Keratinocyte (primary cell): ENCODE measurements around the gene THSD7B. TPM values are rescaled to one million over a fixed set of nuclear protein-coding genes. Genes with fewer than 3 reads are reported as not detected.

Experiments
- DNase-seq: peaks from one replicate; pipeline ENCODE4 v3.0.0-alpha.2; 2011; ENCODE audit warnings: low read depth, missing footprints, low spot score
- FAIRE-seq: peaks from 2 replicates; lab custom pipeline; 2011; peaks lifted over from hg19 to GRCh38; lab: Jason Lieb, UNC
- H2AFZ ChIP-seq: 2 replicates; pipeline ENCODE4 v1.6.0; 2012; ENCODE audit warnings: low read length, control low read depth, inconsistent platforms; ENCODE audit not compliant: control insufficient read depth
- H3K27ac ChIP-seq: 2 replicates; pipeline ENCODE4 v1.5.1; 2011; ENCODE audit warnings: low read length; ENCODE audit not compliant: control insufficient read depth, insufficient read depth
- H3K27me3 ChIP-seq: 3 replicates; pipeline ENCODE4 v1.6.0; 2011; ENCODE audit warnings: low read length; ENCODE audit not compliant: control insufficient read depth, insufficient read depth; ENCODE audit errors: extremely low read depth
- H3K36me3 ChIP-seq, 2 experiments: 2 replicates in 1 of 2; 3 replicates in 1 of 2; pipeline ENCODE4 v1.5.1; 2011; ENCODE audit warnings: low read length in 2 of 2, mild to moderate bottlenecking in 1 of 2; ENCODE audit not compliant: control insufficient read depth in 2 of 2, insufficient read depth in 2 of 2; ENCODE audit errors: extremely low read depth in 1 of 2
- H3K4me1 ChIP-seq: 3 replicates; pipeline ENCODE4 v1.5.1; 2011; ENCODE audit warnings: low read length; ENCODE audit not compliant: control insufficient read depth, insufficient read depth; ENCODE audit errors: extremely low read depth
- H3K4me2 ChIP-seq: 3 replicates; pipeline ENCODE4 v1.6.0; 2011; ENCODE audit warnings: low read depth, low read length; ENCODE audit not compliant: control insufficient read depth, insufficient read depth; ENCODE audit errors: extremely low read depth
- H3K4me3 ChIP-seq, 3 experiments: fragments of 200-600 bp in 1 of 3; sonication (generic) in 1 of 3; 2 replicates in 2 of 3; 3 replicates in 1 of 3; pipeline ENCODE4 v1.5.1; 2011 to 2016; ENCODE audit warnings: low read length in 3 of 3, mild to moderate bottlenecking in 3 of 3, control low read depth in 2 of 3, inconsistent platforms in 1 of 3, low read depth in 1 of 3, mixed read lengths in 1 of 3, mixed run types in 1 of 3, moderate library complexity in 1 of 3; ENCODE audit not compliant: control insufficient read depth in 2 of 3, insufficient read depth in 2 of 3; ENCODE audit errors: extremely low read depth in 1 of 3
- H3K79me2 ChIP-seq: 2 replicates; pipeline ENCODE4 v1.6.0; 2012; ENCODE audit warnings: low read length; ENCODE audit not compliant: control insufficient read depth, insufficient read depth
- H3K9ac ChIP-seq: 3 replicates; pipeline ENCODE4 v1.6.0; 2011; ENCODE audit warnings: low read length; ENCODE audit not compliant: control insufficient read depth, insufficient read depth; ENCODE audit errors: extremely low read depth
- H3K9me1 ChIP-seq: 3 replicates; pipeline ENCODE4 v1.6.0; 2011; ENCODE audit warnings: low read length; ENCODE audit not compliant: control insufficient read depth, insufficient read depth; ENCODE audit errors: extremely low read depth
- H3K9me3 ChIP-seq: 2 replicates; pipeline ENCODE4 v1.5.1; 2012; ENCODE audit warnings: low read depth, low read length; ENCODE audit not compliant: control insufficient read depth
- H4K20me1 ChIP-seq: 3 replicates; pipeline ENCODE4 v1.6.0; 2011; ENCODE audit warnings: low read length; ENCODE audit not compliant: control insufficient read depth, insufficient read depth; ENCODE audit errors: extremely low read depth
- CTCF ChIP-seq, 3 experiments: IDR thresholded peaks in 1 of 3; conservative IDR thresholded peaks in 1 of 3; optimal IDR thresholded peaks in 1 of 3; 2 replicates in 2 of 3; 3 replicates in 1 of 3; pipeline versions ENCODE3 to v1.5.1; 2011; ENCODE audit warnings: low read length in 3 of 3, mild to moderate bottlenecking in 3 of 3, moderate library complexity in 2 of 3, control low read depth in 1 of 3, inconsistent platforms in 1 of 3; ENCODE audit not compliant: insufficient read depth in 2 of 3; ENCODE audit errors: extremely low read depth in 1 of 3
- EZH2 ChIP-seq: IDR thresholded peaks from one replicate; pipeline ENCODE4 v1.6.1; 2012; ENCODE audit warnings: inconsistent platforms, mild to moderate bottlenecking, low read length, moderate library complexity
- dilution Hi-C: fragments of 300-500 bp; cut with MboI; formaldehyde crosslinking; loops from one replicate; pipeline ENCODE4 v1.7.0; 2020; ENCODE audit warnings: low sequenced_read_pairs; ENCODE audit not compliant: extremely low pct_ligation_motif_present
- polyA plus RNA-seq, 5 experiments: library from polyadenylated mRNA; depleted of rRNA in 3 of 5; stranded (reverse) in 3 of 5; stranded (forward) in 1 of 5; unstranded in 1 of 5; fragments of >200 nt; gene quantifications; 1 replicate in 1 of 5; 2 replicates in 3 of 5; 3 replicates in 1 of 5; pipeline versions ENCODE4 v1.2.1 to v1.2.3, GENCODE V29; 2011 to 2012; ENCODE audit warnings: missing spikeins in 2 of 5, low read depth in 1 of 5, low replicate concordance in 1 of 5

The THSD7B gene
- polyA plus RNA-seq, 1 donor (not counting 4 experiments of a cell fraction or from before 2014, with no cell fraction given), result 0.04 TPM

DNA sequence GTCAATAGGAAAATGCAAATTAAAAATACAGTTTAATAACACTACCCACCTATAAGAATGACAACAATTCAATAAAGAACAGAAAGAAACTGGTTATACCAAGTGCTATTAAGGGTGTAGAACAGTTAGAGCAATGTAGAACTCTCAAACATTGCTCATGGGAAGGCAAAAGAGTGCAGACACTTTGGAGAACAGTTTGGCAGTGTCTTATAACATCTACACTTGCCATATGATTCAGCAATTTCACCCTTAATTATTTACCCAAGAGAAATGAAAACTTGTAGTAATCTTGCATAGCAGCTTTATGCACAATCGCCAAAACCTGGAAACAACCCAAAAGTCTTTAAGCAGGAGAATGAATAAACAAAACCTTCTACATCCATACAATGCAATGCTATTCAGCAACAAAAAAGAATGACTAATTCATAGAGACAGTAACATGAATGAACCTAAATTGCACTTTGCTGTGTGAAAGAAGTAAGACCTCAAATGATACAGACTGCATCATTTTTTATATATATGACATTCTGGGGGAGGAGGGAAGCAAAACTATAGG, 455.2 kb downstream of the THSD7B start:
- Histone ChIP-seq H3K4me2 (peak overlapping the region; percentile 8), H3K27ac (no peak overlapping the region), H3K4me3 (no peak overlapping the region), H3K9ac (no peak overlapping the region), H3K4me1 (peaks cover 9% of the 10 kb centered on the region), H2AFZ (no peak overlapping the region), H3K9me1 (no peaks in the 10 kb centered on the region), H3K79me2 (no peaks in the 10 kb centered on the region), H3K9me3 (no peaks in the 10 kb centered on the region), H3K36me3 (no peaks in the 10 kb centered on the region), H4K20me1 (no peaks in the 10 kb centered on the region), H3K27me3 (no peaks in the 10 kb centered on the region)
- DNase-seq (peak; percentile 25), FAIRE-seq (peak; percentile 58)
- dilution Hi-C loops, result no loop called here
- TF ChIP-seq EZH2 (no peak), CTCF (optimal IDR thresholded peaks at IDR 0.05 in 1 of 3, IDR thresholded peaks at IDR 0.05 in 1 of 3, conservative IDR thresholded peaks at IDR 0.05 in 1 of 3; ENCODE audit: extremely low read depth in 1 of 3, insufficient read depth in 2 of 3, low read length in 3 of 3) (no peak)

DNA sequence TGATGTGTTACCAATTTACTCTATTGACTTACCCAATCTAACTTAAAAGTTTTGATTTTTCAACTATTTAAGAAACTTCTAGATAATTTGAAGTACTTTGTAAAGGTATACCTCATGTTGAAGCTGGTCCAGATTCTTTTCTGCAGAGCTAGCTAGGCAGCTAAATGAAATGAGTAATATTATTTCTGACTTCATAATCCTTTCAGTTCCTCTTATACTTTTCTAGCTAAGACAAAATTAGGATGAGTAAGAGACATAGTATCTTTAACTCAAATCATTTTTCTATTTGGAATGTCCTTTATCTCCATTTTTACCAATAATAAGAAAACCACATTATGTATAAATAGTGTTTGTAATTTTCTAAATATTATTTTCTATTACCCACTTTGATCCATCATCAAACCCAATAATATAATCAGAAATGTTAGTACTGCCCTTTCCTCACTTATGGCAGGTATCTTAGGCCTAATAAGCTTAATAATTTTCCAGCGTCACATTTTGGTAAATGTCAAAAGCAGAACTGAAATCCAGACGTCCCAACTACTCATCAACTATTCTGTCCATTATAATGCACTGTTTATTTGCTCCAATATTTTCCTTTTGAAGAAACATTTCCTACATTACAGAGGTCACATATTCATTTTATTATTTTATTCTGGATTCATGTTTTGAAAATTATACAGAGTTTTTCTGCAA, 456.6 kb downstream of the THSD7B start:
- TF ChIP-seq EZH2 (no peak), CTCF (optimal IDR thresholded peaks at IDR 0.05 in 1 of 3, IDR thresholded peaks at IDR 0.05 in 1 of 3, conservative IDR thresholded peaks at IDR 0.05 in 1 of 3; ENCODE audit: extremely low read depth in 1 of 3, insufficient read depth in 2 of 3, low read length in 3 of 3) (no peak)
- dilution Hi-C loops, result no loop called here
- H4K20me1 ChIP-seq, result no peaks in the 10 kb centered on the region
- no peak overlapping the region for H3K4me3 ChIP-seq
- FAIRE-seq, result no peak
- H3K4me1 ChIP-seq, result peaks cover 9% of the 10 kb centered on the region
- no peak overlapping the region for H3K9ac ChIP-seq
- H3K79me2 ChIP-seq, result no peaks in the 10 kb centered on the region
- H3K9me3 ChIP-seq, result no peaks in the 10 kb centered on the region
- no peaks in the 10 kb centered on the region for H3K27me3 ChIP-seq
- H3K27ac ChIP-seq, result no peak overlapping the region
- H3K36me3 ChIP-seq, result no peaks in the 10 kb centered on the region
- DNase-seq, result no peak
- no peaks in the 10 kb centered on the region for H3K9me1 ChIP-seq
- H3K4me2 ChIP-seq, result no peak overlapping the region
- no peak overlapping the region for H2AFZ ChIP-seq
